ENCODE measurements around the gene RPL21.
"Not testable (repeated sequence)": the region's sequence is repeated elsewhere in the genome, so short reads cannot be mapped to it uniquely, and the experiment has no call there.

The RPL21 gene

DNA sequence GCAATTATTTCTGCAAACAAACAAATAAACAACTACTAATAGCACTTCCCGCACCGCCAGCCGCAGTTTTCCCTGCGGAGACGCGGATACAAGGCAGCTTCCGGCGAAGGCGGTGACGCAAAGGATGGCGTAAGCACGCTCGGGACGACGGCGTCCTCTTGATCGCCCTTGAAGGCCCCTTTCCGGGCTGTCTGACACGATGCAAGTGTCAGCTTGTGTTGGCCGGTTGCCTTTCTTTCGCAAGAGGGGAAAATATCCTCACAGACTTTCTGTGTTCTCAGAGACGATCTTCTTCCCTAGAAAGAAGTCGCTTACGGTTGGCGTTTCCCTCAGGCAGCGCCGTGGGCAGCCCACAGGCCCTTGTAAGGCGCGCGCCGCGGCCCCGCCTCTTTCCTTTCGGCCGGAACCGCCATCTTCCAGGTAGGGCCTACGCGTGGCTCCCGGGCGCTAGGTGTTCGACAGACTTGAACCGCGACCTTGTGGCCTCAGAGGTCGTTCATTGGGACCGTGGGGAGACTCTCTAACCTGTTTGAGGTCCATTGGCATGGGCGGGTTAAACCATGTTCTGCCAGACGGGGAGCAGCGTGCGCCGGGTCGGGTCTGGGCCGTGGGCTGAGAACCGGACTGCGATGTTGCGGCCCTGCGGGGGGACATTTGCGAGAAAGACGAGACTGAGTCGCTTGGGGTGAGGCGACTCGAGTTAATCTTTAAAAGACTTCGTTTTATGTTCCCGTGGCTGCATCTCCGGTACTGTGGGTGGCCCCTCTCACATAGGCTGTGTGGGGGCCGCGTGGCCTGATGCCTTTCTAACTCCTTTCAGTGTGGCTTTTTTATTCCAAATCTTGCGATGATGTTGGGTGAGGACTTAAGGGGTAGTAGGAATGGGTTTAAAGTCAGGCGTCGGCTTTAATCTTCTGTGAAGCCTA, at the start of gene RPL21:
RPL21 (plus strand) TSS at position 393 of the 926 bp plus-strand sequence. CDS start 2,219 bp downstream, outside the sequence.
- peak; percentile 96 for DNase-seq

GRCh38 chr13:27201661-27202060, 49.7 kb upstream of the RPL21 start:
- no peak for DNase-seq

DNA sequence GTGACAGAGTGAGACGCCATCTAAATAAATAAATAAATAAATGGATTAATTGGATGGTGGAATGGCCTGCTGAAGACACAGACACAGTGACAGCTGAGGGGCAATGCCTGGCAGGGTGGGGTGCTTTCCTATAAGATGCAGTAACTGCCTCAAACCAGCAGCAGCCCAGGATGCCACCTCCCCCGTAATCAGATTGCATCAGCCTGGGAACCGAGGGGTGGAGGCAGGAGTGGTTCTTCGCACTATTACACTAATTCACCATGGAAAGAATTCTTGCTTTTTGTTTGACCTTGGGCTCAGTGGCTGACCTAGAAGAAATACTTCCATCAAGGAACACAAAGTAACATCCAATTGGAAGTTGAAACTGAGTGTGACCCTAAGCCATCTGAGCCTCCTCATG, 48.2 kb upstream of the RPL21 start:
- no peak for DNase-seq

GRCh38 chr13:27203854-27204253, 47.5 kb upstream of the RPL21 start:
- no peak for DNase-seq

DNA sequence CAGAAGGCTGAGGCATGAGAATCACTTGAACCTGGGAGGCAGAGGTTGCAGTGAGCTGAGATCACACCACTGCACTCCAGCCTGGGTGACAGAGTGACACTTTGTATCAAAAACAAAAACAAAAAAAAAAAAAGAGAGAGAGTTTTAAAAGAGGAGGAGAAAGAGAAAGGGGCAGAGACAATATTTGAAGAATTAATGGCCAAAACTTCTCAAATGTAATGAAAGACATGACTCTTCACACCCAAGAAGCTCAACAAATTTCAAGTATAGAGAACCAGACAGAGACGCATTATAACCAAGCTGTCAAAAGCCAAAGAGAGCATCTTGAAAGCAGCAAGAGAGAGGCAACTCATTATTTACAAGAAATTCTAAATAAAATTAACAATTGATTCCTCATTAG, 42.8 kb upstream of the RPL21 start:
- DNase-seq: no peak

GRCh38 chr13:27211271-27211670, 40.1 kb upstream of the RPL21 start:
- no peak for DNase-seq

GRCh38 chr13:27211771-27212364, 39.5 kb upstream of the RPL21 start:
- DNase-seq: no peak

GRCh38 chr13:27213386-27213785, 38.0 kb upstream of the RPL21 start:
- not testable (repeated sequence) for DNase-seq

- not testable (repeated sequence) for DNase-seq
These were observed 33.6 kb upstream of the RPL21 start for GRCh38 chr13:27217791-27218190.

- DNase-seq: not testable (repeated sequence)
These were observed 32.5 kb upstream of the RPL21 start for GRCh38 chr13:27218861-27219260.

- DNase-seq: no peak
These were observed 31.7 kb upstream of the RPL21 start for GRCh38 chr13:27219611-27220010.

GRCh38 chr13:27222100-27222499, 29.3 kb upstream of the RPL21 start:
- not testable (repeated sequence) for DNase-seq

DNA sequence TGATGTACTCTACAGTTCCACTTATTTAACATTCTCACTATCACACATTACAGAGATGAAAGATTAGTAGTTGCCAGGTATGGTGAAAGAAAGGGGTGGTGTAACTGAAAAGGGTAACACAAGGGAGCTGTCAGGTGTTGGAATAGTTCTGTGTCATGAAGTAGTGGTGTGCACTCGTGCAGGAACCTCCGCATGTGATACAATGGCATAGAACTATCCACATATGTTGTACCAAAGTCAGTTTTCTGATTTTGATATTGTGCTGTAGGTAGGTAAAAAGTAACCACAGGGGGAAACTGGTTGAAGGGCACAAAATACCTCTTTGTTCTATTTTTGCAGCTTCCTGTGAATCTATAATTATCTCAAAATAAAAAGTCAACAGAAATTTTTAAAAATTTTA, 24.4 kb upstream of the RPL21 start:
- DNase-seq: no peak

DNA sequence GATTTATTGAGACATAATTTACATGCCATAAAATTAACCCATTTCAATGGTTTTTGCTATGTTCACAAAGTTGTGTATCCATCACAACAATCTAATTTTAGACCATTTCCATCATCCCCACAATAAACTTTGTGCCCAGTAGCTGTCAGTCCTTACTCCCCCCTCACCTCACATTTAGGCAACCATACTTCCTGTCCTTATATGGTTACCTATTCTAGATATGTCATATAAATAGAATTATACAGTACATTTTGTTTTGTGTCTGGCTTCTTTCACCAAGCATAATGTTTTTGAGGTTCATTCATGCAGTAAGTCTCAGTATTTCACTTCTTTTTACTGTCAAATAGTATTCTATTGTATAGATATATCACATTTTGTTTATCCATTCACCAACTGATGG, 23.2 kb upstream of the RPL21 start:
- no peak for DNase-seq

DNA sequence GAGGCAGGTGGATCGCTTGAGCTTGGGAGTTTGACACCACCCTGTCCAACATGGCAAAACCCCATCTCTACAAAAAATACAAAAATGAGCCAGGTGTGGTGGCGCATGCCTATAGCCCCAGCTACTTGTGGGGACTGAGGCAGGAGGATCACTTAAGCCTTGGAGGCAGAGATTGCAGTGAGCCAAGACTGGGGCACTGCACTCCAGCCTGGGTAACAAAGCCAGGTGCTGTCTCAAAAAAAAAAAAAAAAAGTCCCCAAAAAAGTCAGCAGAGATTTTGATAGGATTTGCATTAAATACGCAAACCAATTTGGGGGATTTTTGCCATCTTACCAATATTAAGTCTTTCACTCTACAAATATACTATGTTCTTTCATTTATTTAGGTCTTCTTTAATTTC, 21.7 kb upstream of the RPL21 start:
- DNase-seq: no peak

DNA sequence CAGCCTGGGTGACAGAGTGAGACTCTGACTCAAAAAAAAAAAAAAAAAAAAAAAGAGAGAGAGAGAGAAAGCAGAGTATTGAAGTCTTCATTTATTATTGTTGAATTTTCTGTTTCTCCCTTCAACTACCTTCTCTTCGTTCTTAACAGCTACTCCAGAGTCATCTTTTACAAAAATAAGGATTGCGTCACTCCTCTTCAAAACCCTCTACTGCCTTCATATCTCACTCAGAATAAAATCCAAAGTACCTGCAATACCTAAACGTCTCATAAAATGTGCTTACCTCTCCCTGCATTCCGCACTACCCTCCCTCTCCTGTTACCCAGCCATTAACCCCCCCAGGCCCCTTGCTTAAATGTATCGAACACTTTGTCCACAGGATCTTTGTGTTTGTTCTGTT, 17.4 kb upstream of the RPL21 start:
- no peak for DNase-seq

DNA sequence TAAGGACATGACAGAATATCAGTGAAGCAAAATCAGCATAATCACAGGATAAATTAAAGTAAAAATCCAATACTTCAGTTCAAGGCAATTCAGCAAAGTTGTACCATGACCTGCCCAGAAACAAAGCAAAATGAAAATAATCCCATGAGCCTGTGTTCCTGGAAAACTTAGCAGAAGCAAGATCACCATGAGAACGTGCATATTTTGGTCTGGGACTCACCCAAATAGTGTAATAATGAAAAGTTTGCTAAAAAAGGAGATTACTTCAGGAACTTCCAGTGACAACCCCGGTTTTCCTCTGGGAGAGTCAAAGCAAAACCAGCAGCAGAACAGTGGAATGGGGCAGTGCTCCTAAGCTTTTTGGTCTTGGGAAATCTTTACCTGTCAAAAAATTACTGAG, 14.9 kb upstream of the RPL21 start:
- DNase-seq: no peak

DNA sequence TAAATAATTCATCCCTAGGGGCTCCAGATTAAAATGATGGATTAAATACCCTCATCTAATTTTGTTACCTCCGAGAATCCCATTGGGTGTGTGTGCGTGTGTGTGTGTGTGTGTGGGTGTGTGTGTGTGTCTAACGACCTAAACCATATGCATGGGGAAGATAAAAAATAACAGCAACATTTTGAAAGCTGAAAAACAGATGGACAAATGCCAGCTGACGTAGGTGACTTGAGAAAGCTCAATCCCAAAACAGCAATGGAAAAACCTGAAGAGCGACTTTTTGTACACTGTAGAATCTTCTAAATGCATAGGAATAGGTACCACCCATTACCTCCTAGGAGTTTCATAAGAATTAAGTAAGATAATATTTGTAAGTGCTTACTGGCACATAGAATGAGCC, 8.7 kb upstream of the RPL21 start:
- DNase-seq: no peak

GRCh38 chr13:27245610-27246009, 5.7 kb upstream of the RPL21 start:
- no peak for DNase-seq

DNA sequence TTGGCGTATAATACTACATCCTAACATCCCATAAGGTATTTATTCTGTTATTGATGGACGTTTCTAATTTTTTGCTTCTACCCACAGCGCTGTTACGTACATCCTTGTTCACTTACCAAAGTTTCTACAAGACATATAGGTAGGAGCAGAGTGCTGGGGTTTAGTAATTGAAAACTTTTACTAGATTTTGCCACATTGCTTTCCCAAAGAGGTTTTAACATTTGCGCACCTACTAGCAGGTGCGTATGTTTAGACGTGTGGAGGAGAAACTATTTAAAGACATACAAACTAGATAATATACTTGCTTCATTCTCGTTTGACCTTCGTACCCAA, 559 bp upstream of the RPL21 start:
- no peak for DNase-seq

DNA sequence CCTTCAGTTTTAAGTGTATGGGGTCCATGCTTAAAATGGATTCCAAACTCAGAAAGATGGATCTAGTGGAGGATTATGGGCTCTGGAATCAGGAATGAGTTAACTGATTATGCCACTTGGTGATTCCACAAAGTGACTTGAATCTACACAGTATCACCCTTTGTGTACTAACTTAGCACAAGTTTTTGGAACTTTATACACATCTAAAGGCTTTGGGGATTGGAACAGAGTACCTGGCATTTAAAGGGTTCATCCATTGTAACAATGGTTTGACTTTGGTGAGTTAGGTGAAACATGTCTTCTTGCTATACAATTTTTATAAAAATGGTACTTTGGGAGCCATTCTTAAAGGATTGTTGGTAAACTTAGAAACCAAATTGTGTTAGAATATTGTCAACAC, 1.1 kb downstream of the RPL21 start:
- no peak for DNase-seq

DNA sequence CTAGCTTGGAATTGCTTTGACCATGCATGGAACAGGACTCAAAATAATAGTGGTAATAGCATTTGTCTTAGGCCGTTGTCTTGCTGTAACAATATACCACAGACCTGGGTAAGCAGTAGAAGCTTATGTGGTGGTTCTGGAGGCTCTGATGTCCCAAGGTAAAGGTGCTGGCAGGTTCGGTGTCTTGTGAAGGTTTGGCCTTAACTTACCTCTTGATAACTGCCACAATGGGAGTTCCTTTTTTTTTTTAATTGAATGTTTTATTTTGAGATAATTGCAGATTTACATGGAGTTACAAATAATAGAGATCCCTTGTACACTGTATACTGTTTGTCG, 5.8 kb downstream of the RPL21 start:
- no peak for DNase-seq

DNA sequence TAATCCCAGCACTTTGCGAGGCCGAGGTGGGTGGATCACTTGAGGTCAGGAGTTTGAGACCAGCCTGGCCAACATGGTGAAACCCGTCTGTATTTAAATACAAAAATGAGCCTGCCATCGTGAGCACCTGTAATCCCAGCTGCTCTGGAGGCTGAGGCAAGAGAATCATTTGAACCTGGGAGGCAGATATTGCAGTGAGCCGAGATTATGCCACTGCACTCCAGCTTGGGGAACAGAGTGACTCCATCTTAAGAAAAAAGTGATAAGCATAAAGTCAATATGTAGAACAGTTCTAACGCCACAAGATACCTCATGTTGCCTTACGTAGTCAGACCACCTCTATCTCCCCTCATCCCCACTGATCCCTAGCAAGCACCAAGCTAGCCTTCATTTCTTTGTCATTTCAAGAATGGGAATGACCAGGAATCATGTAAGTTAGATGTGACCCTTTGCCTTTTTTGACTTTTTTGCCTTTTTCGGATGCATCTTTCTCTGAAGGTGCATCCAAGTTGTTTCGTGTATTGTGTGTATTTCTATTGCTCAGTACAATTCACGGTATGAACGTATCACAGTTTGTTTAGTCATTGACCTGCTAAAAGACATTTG, 6.4 kb downstream of the RPL21 start:
- no peak for DNase-seq

DNA sequence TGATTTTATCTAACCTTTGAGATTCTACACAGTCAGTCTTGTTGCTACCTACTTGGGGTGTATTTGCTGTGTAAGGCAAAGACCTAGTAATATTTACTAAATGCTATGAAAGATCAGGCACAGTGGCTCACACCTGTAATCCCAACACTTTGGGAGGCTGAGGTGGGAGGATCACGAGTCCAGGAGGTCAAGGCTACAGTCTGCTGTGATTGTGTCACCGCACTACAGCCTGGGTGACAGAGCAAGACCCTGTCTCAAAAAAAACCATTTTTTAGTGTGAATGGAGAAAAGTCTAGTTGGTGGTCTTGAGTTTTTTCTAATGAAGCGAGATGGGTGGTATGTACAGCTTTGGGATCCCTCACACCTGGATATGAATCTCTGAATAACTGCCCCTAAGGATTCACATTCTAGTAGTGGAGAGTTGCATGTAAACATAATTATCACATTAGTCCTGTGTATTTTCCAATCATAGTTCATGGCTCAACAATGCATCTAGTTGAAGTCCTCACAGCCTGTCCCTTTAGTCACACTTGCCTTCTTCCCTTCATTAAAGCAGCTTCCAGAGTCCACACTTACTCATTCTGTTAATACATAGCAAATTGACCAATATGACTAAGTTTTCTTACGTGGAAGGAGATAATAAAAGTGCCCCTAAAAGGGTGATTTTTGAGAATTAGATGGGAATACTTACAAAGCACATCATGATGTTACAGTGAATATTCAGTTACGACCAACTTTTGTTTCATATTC, 7.5 kb downstream of the RPL21 start:
- no peak for DNase-seq
